ENCODE measurements around the gene CLPTM1. TPM values are rescaled to one million over a fixed set of nuclear protein-coding genes. Genes with fewer than 3 reads are reported as not detected.

The CLPTM1 gene
- total and polyA plus RNA-seq, 2 of the 8 experiments (the other 6 are each of a cell fraction or from before 2014, with no cell fraction given) = 84.8 to 108 TPM

DNA sequence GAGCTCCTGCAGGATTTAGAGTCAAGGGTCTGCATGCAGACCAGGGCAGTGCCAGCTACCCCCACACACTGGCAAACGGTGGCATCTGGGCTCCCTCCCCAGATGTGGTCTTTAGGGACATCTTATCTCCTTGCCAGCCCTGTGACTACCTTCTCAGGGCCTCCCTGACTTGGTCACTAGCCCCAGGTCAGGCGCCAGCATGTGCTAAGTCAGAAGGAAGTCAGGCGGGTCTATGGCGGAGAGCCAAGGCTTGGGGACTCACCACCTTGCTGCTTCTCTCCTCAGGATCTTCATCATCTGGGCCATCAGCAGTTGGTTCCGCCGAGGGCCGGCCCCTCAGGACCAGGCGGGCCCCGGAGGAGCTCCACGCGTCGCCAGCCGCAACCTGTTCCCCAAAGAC is 17.6 kb downstream of the CLPTM1 start:
- Histone ChIP-seq H3K4ac (replicated peaks; ENCODE audit: insufficient read length, low read depth, low read length) (no peak overlapping the region), H3K56ac (replicated peaks; ENCODE audit: insufficient read length, low read depth, low read length) (no peak overlapping the region), H3K9me3 (ENCODE audit: insufficient read depth in 2 of 2, low read depth in 1 of 2, low read length in 1 of 2) (no peaks in the 10 kb centered on the region), H3K4me3 (ENCODE audit: extremely low read depth in 1 of 4, insufficient read depth in 2 of 4, low read depth in 3 of 4, low read length in 4 of 4) (no peak overlapping the region), H3K36me3 (ENCODE audit: control insufficient read depth in 2 of 4, insufficient read depth in 4 of 4, low read length in 3 of 4) (peaks cover 13 to 41% (median 29%) of the 10 kb centered on the region in 4 experiments; a peak in 7 of 8 replicates), H3K79me2 (ENCODE audit: control insufficient read depth in 1 of 2, insufficient read depth in 2 of 2, low read length in 2 of 2) (no peaks in the 10 kb centered on the region; a peak in 1 of 4 replicates), H3K4me1 (replicated peaks in 1 of 4; ENCODE audit: control insufficient read depth in 3 of 4, insufficient read depth in 4 of 4, low read length in 3 of 4) (no peaks in the 10 kb centered on the region), H2AK5ac (ENCODE audit: low read depth, low read length) (no peak overlapping the region), H3K23ac (ENCODE audit: insufficient read length) (no peak overlapping the region), H4K20me1 (replicated peaks in 1 of 2; ENCODE audit: control insufficient read depth in 1 of 2, insufficient read depth in 2 of 2, low read length in 2 of 2) (peaks cover 4 to 7% of the 10 kb centered on the region in 2 experiments), H2AFZ (ENCODE audit: low read length) (no peak overlapping the region), H3K9ac (replicated peaks in 1 of 4; ENCODE audit: extremely low read depth in 1 of 4, low read depth in 3 of 4, low read length in 3 of 4) (no peak overlapping the region), H2BK5ac (ENCODE audit: low read depth, low read length) (no peak overlapping the region), H2BK20ac (ENCODE audit: low read length) (no peak overlapping the region), H3K27ac (ENCODE audit: low read depth, low read length) (no peak overlapping the region), H4K5ac (ENCODE audit: insufficient read length, low read depth, low read length) (no peak overlapping the region), H3K23me2 (ENCODE audit: low read depth, low read length) (no peaks in the 10 kb centered on the region), H3K4me2 (ENCODE audit: insufficient read depth in 1 of 2, low read depth in 2 of 2, low read length in 2 of 2) (no peak overlapping the region), H3K14ac (ENCODE audit: insufficient read length) (no peak overlapping the region), H3K18ac (ENCODE audit: extremely low read depth, low read length) (no peak overlapping the region), H2BK12ac (ENCODE audit: low read depth, low read length) (no peak overlapping the region), H4K91ac (replicated peaks; ENCODE audit: insufficient read length, low read length) (no peak overlapping the region), H4K8ac (ENCODE audit: extremely low read depth, insufficient read depth, low read length) (no peak overlapping the region), H3K79me1 (ENCODE audit: low read depth, low read length) (no peaks in the 10 kb centered on the region), H2BK15ac (ENCODE audit: low read length) (no peak overlapping the region), H2BK120ac (replicated peaks; ENCODE audit: low read depth, low read length) (no peak overlapping the region), H3K27me3 (replicated peaks in 1 of 4; ENCODE audit: control insufficient read depth in 3 of 4, extremely low read depth in 1 of 4, insufficient read depth in 3 of 4, low read length in 3 of 4) (no peaks in the 10 kb centered on the region)
- WGBS, 2 experiments (ENCODE audit: extremely low coverage in 1 of 2, insufficient coverage in 1 of 2, insufficient read length in 1 of 2, insufficient replicate concordance in 2 of 2, low coverage in 1 of 2, low lambda C conversion rate in 2 of 2, missing lambda C conversion rate in 1 of 2) = 94% methylated on average over 13 of the region's 13 CpGs; no CpG with 5 or more reads in 1 of the 2 experiments
- POLR2A ChIA-PET (ENCODE audit: partially characterized antibody) = no interaction called here
- no peak for FAIRE-seq
- no peak for DNase-seq (ENCODE audit: low read depth in 1 of 2, low spot score in 2 of 2)
- CTCF ChIA-PET (ENCODE audit: partially characterized antibody) = no interaction called here
- TF ChIP-seq MAX (IDR thresholded peaks at IDR 0.05) (no peak), NRF1 (IDR thresholded peaks at IDR 0.05; ENCODE audit: low read depth, low read length) (no peak), KDM5A (IDR thresholded peaks at IDR 0.05; ENCODE audit: low read length) (no peak), FOSL1 (IDR thresholded peaks at IDR 0.05; ENCODE audit: insufficient read depth, low read depth, low read length) (no peak), YY1 (IDR thresholded peaks at IDR 0.05; ENCODE audit: low read depth, low read length) (no peak), ASH2L (IDR thresholded peaks at IDR 0.05; ENCODE audit: low read length) (no peak), MAFK (IDR thresholded peaks at IDR 0.05; ENCODE audit: low read depth, low read length) (no peak), TEAD4 (IDR thresholded peaks at IDR 0.05; ENCODE audit: low read depth, low read length) (no peak), RBBP5 (IDR thresholded peaks at IDR 0.05; ENCODE audit: borderline replicate concordance, low read depth, low read length) (no peak), TBP (IDR thresholded peaks at IDR 0.05; ENCODE audit: low read depth, low read length) (no peak), CHD2 (IDR thresholded peaks at IDR 0.05; ENCODE audit: low read length) (no peak), EGR1 (IDR thresholded peaks at IDR 0.05; ENCODE audit: borderline replicate concordance, low read depth, low read length) (no peak), RFX5 (IDR thresholded peaks at IDR 0.05; ENCODE audit: borderline replicate concordance, low read depth, low read length) (no peak), CBX8 (IDR thresholded peaks at IDR 0.05; ENCODE audit: borderline replicate concordance, low read depth, low read length) (no peak)
- TF ChIP-seq, protein P1, sequence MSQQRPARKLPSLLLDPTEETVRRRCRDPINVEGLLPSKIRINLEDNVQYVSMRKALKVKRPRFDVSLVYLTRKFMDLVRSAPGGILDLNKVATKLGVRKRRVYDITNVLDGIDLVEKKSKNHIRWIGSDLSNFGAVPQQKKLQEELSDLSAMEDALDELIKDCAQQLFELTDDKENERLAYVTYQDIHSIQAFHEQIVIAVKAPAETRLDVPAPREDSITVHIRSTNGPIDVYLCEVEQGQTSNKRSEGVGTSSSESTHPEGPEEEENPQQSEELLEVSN (IDR thresholded peaks at IDR 0.05) = no peak
